VCaP (cell line): Measurements from ENCODE around the gene AGPAT4.
"Not testable (repeated sequence)": the region's sequence is repeated elsewhere in the genome, so short reads cannot be mapped to it uniquely, and the experiment has no call there.

Source experiments
- H3K27ac ChIP-seq: fragments of 450-650 bp; 2 replicates; pipeline ENCODE4 v1.5.1; 2017
- CTCF ChIP-seq: fragments of 450-650 bp; conservative IDR thresholded peaks from 2 replicates; pipeline ENCODE4 v1.5.1; 2017; ENCODE audit warnings: mild to moderate bottlenecking, moderate library complexity

The AGPAT4 gene

GRCh38 chr6:161192636-161193411, 81.0 kb downstream of the AGPAT4 start:
- no peak for TF ChIP-seq CTCF
- no peak overlapping the region for H3K27ac ChIP-seq

DNA sequence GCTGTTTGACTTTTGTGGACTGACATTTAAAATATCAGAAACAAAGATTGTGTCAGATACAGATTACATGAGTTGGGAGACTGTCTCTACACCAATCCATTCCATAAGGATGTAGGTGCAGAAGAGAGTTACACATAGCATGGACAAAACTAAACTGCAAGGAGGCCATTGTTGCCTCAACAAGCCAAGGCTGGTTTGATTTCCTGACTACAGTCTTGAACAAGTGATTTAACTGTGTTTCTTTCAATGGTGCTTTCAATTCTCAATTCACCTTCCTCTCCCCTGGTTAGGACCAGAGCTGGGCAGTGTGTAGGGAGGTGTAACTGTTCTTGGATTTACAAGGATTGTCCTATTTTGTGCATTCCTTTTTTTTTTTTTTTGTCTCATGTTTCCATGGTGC, 82.2 kb downstream of the AGPAT4 start:
- H3K27ac ChIP-seq, result no peak overlapping the region
- TF ChIP-seq CTCF, result no peak

- TF ChIP-seq CTCF, result no peak
- no peak overlapping the region for H3K27ac ChIP-seq
These were observed 82.9 kb downstream of the AGPAT4 start for GRCh38 chr6:161191007-161191406.

DNA sequence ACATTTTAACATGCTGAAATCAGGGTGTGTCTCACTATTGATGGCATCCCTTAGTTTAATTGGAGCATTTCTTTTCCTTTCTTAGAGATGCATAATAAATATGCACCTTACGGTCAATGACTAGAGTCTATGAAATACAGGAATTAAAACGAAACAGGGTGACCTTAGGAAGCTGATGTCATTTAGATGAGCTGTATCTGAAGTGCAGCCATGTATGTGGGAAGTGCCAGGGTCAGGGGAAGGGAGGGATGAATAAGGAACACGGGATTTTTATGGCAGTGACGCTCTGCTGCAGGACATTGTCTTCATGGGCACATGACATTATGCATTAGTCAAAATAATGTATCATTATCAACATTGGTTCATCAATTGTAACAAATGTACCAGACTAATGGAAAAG, 84.0 kb downstream of the AGPAT4 start:
- no peak overlapping the region for H3K27ac ChIP-seq
- TF ChIP-seq CTCF, result no peak

DNA sequence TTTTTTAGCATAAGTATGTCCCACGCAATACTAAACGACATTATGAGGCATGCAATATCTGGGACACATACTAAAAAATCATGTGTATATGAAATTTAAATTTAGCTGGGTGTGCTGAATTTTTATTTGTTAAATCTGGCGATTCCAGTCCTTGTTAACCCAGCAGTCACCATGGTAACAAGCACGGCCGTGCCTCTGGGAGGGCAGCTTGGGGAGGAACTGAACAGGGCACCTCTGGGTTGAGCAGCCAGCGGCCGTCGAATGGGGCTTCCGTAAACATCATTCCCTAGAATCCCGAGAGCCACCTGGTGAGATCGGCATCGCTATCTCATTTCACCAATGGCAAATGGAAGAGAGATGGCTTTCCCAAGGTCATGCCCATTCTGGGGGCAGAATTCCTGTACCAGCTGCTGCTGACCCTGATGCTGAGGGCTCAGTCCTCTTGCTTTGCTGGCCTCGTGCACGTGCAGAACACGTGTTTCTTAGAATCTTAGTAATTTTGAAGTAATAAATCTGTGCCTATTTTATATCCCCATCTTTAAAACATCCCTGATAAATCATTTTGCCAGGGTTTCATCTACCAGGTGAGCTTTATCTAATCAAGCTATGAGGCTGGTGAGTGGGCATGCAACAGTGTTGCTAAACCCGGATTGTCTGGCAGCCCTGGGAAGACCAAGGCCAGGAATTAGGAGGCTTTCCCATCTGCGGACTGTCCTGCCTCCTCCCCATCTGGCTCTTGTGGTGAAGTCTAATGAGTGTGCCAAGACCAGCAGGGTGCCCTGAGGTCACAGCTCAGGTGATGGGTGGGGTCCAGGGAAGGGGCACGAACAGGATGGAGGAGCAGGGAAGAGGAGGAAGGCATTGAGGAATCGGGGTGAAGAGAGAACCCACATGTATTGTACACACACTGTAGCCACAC, 85.1 kb downstream of the AGPAT4 start:
- TF ChIP-seq CTCF, result no peak
- H3K27ac ChIP-seq, result no peak overlapping the region

DNA sequence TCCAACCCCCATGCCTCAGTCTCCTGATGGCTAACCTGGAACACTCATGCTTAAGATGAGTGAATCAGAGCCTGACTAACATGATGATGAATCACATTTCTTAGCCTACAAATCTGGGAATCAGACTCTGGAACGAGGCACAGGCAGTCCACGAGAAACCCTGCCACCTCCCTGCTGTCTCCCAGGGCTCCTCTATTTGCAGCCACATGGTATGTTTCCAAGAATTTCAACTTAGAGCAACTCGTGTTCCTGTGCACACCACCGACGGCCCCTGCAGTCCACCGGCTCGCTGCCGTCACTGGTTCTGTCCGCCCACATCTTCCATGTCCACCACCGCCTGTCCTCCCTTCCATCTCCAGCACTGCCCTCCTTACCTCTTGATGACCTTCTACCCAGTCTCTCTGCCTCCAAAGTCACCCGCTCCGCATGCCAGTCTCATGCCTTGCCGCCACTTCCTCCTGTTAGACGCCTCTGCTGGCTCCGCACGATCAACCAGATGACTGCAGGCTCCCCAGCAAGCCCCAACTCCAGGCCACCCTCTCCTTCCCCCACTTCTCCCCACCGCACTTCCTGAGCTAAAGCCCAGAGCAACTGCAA, 87.6 kb downstream of the AGPAT4 start:
- H3K27ac ChIP-seq, result no peak overlapping the region
- no peak for TF ChIP-seq CTCF

- TF ChIP-seq CTCF, result no peak
- H3K27ac ChIP-seq, result no peak overlapping the region
These were observed 92.7 kb downstream of the AGPAT4 start for GRCh38 chr6:161181121-161181520.

GRCh38 chr6:161178155-161178554, 95.7 kb downstream of the AGPAT4 start:
- H3K27ac ChIP-seq, result not testable (repeated sequence)

- not testable (repeated sequence) for H3K27ac ChIP-seq
These were observed 97.4 kb downstream of the AGPAT4 start for GRCh38 chr6:161176428-161176827.

DNA sequence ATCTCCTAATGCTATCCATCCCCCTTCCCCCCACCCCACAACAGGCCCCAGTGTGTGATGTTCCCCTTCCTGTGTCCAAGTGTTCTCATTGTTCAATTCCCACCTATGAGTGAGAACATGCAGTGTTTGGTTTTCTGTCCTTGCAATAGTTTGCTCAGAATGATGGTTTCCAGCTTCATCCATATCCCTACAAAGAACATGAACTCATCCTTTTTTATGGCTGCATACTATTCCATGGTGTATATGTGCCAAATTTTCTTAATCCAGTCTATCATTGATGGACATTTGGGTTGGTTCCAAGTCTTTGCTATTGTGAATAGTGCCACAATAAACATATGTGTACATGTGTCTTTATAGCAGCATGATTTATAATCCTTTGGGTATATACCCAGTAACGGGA, 101.1 kb downstream of the AGPAT4 start:
- H3K27ac ChIP-seq, result not testable (repeated sequence)
